PC-9 (cell line): Measurements from ENCODE around the gene MME.

Experiments
- EZH2 ChIP-seq: fragments of 200-600 bp; sonication (generic); IDR thresholded peaks from 2 replicates; pipeline ENCODE4 v1.8.0; 2017; ENCODE audit warnings: antibody characterized with exemption, low read depth
- TF ChIP-seq, protein P1 (sequence below): fragments of 200-600 bp; sonication (generic); conservative IDR thresholded peaks from 2 replicates; pipeline ENCODE4 v1.6.1; 2017; ENCODE audit warnings: mixed run types, antibody characterized with exemption, mild to moderate bottlenecking, moderate library complexity

DNA sequence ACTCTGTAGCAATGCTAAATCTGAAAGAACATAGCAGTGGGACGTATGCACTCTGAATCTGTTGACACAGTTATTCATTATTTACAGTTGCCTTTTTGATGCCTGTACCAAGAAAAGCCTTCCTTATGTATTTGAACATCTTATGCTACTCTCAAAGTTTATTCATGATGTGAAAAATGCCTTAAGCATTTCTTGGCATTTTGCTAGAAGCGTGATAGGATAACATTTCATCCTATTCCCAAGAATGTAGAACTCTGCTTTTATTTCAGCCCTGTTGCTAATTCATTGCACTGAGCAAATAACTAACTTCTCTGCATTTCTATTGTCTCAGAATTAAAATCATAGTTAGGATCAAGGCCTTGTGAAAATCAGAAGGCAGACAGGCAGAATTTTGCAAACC lies 107.9 kb downstream of the MME start:
- TF ChIP-seq, protein P1, sequence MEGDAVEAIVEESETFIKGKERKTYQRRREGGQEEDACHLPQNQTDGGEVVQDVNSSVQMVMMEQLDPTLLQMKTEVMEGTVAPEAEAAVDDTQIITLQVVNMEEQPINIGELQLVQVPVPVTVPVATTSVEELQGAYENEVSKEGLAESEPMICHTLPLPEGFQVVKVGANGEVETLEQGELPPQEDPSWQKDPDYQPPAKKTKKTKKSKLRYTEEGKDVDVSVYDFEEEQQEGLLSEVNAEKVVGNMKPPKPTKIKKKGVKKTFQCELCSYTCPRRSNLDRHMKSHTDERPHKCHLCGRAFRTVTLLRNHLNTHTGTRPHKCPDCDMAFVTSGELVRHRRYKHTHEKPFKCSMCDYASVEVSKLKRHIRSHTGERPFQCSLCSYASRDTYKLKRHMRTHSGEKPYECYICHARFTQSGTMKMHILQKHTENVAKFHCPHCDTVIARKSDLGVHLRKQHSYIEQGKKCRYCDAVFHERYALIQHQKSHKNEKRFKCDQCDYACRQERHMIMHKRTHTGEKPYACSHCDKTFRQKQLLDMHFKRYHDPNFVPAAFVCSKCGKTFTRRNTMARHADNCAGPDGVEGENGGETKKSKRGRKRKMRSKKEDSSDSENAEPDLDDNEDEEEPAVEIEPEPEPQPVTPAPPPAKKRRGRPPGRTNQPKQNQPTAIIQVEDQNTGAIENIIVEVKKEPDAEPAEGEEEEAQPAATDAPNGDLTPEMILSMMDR, result no peak
- no peak for TF ChIP-seq EZH2
